Mucosa of descending colon (tissue), 3 donors: ENCODE results near the gene CEP250. TPM values are rescaled to one million over a fixed set of nuclear protein-coding genes. Genes with fewer than 3 reads are reported as not detected.
A peak's percentile ranks its signal among the peaks of the same experiment; 100 is the strongest.

ENCODE experiments used
- ATAC-seq: fragments of 200-7000 bp; cut with Tn5 transposase; one replicate; pipeline ENCODE4 v1.9.1; 2020; ENCODE audit warnings: mild to moderate bottlenecking, moderate library complexity
- DNase-seq, 3 donors: peaks; one replicate each; pipeline ENCODE4 v3.0.0-alpha.2; 2020
- H3K36me3 ChIP-seq: fragments of 200-600 bp; one replicate; pipeline ENCODE4 v1.8.0; 2021; ENCODE audit warnings: low read depth, mild to moderate bottlenecking
- H3K4me1 ChIP-seq: fragments of 200-600 bp; one replicate; pipeline ENCODE4 v1.8.0; 2021; ENCODE audit warnings: low read depth, mild to moderate bottlenecking
- H3K4me3 ChIP-seq: fragments of 200-600 bp; one replicate; pipeline ENCODE4 v1.8.0; 2021; ENCODE audit warnings: mild to moderate bottlenecking
- H3K9me3 ChIP-seq: fragments of 200-600 bp; one replicate; pipeline ENCODE4 v1.8.0; 2021; ENCODE audit warnings: mild to moderate bottlenecking
- intact Hi-C, 2 donors: fragments of 100-400 bp; cut with DNase I in 1 of 2; cut with micrococcal nuclease in 1 of 2; formaldehyde crosslinking; loops; one replicate each; pipeline versions ENCODE4 v1.11.0 to v1.11.1; 2022; cut with DNase I, micrococcal nuclease
- total RNA-seq, 3 donors: library from RNA; stranded (reverse); fragmentation: NEBNext Ultra II Directional in 2 of 3; extraction: Animal tissue kit (Norgen Biotek cat#: 25700) in 2 of 3; gene quantifications; one replicate each; pipeline versions ENCODE4 v1.2.1 to v1.2.4, GENCODE V29; 2021 to 2023
- TF ChIP-seq, protein P1 (sequence below): fragments of 200-600 bp; IDR thresholded peaks from one replicate; pipeline ENCODE4 v1.8.0; 2022; ENCODE audit warnings: antibody characterized with exemption, mild to moderate bottlenecking
- donor health status: DM: no; HTN: no; CAD: no; lungs with moderate emphysema.
- donor health status: DM: no; HTN: no; CAD: no.
- donor health status: DM: no; HTN: yes; CAD: no.

CEP250 gene
- total RNA-seq, 3 donors from 2014 or later: 18.1 to 37.8 (median 27.3) TPM

DNA sequence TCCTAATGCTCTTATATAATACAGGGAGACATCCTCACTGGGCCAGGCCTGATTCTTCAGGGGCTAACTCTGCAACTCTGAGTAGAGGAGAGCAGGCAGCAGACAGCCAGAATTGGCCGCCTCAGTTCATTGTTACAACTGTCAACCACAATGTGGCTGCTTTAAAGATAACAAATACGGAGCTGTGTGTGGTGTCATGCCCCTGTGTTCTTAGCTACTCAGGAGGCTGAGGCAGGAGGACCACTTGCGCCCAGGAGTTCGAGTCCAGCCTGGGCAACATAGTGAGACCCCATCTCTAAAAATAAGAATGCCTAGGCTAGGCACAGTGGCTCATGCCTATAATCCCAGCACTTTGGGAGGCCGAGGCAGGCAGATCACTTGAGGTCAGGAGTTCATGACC lies 34.3 kb downstream of the CEP250 start:
- Histone ChIP-seq H3K9me3 (no peaks in the 10 kb centered on the region), H3K36me3 (no peaks in the 10 kb centered on the region), H3K4me1 (peaks cover 2% of the 10 kb centered on the region), H3K4me3 (no peak overlapping the region)
- DNase-seq: no peak
- no peak for ATAC-seq
- TF ChIP-seq, protein P1, sequence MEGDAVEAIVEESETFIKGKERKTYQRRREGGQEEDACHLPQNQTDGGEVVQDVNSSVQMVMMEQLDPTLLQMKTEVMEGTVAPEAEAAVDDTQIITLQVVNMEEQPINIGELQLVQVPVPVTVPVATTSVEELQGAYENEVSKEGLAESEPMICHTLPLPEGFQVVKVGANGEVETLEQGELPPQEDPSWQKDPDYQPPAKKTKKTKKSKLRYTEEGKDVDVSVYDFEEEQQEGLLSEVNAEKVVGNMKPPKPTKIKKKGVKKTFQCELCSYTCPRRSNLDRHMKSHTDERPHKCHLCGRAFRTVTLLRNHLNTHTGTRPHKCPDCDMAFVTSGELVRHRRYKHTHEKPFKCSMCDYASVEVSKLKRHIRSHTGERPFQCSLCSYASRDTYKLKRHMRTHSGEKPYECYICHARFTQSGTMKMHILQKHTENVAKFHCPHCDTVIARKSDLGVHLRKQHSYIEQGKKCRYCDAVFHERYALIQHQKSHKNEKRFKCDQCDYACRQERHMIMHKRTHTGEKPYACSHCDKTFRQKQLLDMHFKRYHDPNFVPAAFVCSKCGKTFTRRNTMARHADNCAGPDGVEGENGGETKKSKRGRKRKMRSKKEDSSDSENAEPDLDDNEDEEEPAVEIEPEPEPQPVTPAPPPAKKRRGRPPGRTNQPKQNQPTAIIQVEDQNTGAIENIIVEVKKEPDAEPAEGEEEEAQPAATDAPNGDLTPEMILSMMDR: no peak
- intact Hi-C loops: no loop called here

DNA sequence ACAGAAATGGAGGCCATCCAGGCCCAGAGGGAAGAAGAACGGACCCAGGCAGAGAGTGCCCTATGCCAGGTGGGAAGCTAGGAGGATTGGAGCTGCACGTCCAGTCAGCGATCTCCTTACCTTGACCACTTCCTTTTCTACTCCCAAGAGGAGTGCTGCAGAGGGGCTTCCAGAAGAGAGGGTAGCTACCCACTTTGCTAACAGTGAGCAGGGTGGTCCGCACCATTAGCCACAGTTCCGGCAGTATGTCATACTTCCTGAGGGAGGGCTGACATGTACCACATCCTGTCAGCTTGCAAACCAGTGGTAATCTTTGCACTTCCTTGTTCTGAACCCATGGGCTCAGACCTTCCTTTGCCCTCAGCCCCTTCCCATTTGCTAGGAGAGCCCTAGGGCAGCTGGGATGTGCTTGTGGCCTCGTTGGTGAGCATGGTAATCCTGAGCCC lies 35.4 kb downstream of the CEP250 start:
- no peak overlapping the region for H3K4me3 ChIP-seq
- no peaks in the 10 kb centered on the region for H3K9me3 ChIP-seq
- TF ChIP-seq, protein P1: no peak
- intact Hi-C loops: no loop called here
- peak; percentile 96 for ATAC-seq
- peaks cover 2% of the 10 kb centered on the region for H3K4me1 ChIP-seq
- peak in 2 of 3 donors; percentile 37 to 49 for DNase-seq
- H3K36me3 ChIP-seq: no peaks in the 10 kb centered on the region

DNA sequence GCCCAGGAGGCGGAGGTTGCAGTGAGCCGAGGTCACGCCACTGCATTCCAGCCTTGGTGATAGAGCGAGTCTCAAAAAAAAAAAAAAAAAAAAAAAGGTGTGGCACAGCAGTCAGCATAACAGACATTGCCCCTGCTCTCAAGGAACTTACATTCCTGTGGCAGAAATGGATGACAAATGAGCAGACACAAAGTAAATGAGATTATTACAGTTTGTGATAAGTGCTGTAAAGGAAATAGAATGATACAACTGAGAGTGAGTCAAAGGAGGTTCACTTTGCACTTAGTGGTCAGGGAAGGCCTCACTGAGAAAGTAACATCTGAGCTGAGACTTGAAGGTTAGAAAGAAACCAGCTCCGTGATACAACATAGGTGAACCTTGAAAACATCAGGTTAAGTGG lies 36.4 kb downstream of the CEP250 start:
- H3K9me3 ChIP-seq: no peaks in the 10 kb centered on the region
- intact Hi-C loops: no loop called here
- TF ChIP-seq, protein P1: no peak
- ATAC-seq: no peak
- DNase-seq: no peak
- no peaks in the 10 kb centered on the region for H3K36me3 ChIP-seq
- H3K4me1 ChIP-seq: peaks cover 2% of the 10 kb centered on the region
- no peak overlapping the region for H3K4me3 ChIP-seq

DNA sequence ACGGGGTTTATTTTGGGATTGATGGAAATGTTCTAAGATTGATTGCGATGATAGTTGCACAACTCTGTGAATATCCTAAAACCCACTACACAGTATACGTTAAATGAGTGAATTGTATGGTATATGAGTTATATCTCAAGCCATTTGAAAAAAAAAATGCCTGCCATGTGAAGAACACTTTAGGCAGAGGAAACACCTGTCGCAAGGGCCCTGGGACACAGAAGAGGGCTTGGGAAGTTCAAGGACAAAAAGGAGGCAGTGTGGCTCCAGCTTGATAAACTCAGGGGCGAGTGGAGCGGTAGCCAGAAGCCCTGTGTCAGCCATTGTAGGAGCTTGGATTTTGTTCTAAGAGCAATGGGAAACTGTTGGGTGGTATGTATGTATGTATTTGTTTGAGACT lies 37.0 kb downstream of the CEP250 start:
- ATAC-seq (no peak), DNase-seq (no peak)
- Histone ChIP-seq H3K9me3 (no peaks in the 10 kb centered on the region), H3K4me3 (no peak overlapping the region), H3K36me3 (no peaks in the 10 kb centered on the region), H3K4me1 (peaks cover 2% of the 10 kb centered on the region)
- intact Hi-C loops: no loop called here
- TF ChIP-seq, protein P1: no peak

DNA sequence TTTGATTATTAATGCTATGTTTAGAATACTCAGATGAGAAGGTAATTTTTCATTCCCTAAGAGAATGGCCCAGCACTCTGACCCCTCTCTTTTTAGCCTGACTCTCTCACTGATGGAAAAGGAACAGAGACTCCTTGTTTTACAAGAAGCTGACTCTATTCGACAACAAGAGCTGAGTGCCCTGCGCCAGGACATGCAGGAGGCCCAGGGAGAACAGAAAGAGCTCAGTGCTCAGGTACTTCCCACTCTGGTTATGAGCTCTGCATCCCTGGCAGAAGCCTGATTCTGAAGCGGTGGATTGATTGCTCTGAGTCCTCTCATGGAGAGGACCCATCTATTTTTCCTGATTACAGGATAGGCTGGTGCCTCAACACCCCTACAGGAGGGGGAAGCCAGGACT lies 41.1 kb downstream of the CEP250 start:
- no peaks in the 10 kb centered on the region for H3K9me3 ChIP-seq
- ATAC-seq (no peak), DNase-seq (no peak)
- peaks cover 2% of the 10 kb centered on the region for H3K4me1 ChIP-seq
- TF ChIP-seq, protein P1: no peak
- peaks cover 4% of the 10 kb centered on the region for H3K36me3 ChIP-seq
- intact Hi-C loops: no loop called here
- H3K4me3 ChIP-seq: no peak overlapping the region

DNA sequence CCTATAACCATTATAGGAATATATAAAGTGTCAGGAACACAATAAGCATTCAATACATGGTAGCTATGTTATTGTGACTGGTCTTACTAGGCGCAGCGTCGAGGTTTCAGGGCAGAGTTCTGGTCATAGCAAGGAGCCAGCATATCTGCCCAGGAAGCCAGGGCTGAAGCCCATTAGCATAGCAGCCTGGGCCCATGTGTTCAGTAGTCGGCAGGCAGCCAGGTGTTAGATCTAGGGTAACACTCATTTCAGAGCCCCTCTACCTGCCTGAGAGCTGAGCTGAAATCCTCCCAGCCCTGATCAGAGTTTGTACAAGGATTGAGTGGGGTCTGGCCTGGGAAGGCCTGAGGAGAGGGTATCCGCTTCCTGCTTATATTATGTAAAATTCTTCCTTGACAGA lies 41.9 kb downstream of the CEP250 start:
- Histone ChIP-seq H3K36me3 (peaks cover 4% of the 10 kb centered on the region), H3K4me3 (no peak overlapping the region), H3K4me1 (no peaks in the 10 kb centered on the region), H3K9me3 (no peaks in the 10 kb centered on the region)
- ATAC-seq (no peak), DNase-seq (no peak)
- TF ChIP-seq, protein P1: no peak
- intact Hi-C loops: no loop called here
